ENCODE data around the gene JADE2.

DNA sequence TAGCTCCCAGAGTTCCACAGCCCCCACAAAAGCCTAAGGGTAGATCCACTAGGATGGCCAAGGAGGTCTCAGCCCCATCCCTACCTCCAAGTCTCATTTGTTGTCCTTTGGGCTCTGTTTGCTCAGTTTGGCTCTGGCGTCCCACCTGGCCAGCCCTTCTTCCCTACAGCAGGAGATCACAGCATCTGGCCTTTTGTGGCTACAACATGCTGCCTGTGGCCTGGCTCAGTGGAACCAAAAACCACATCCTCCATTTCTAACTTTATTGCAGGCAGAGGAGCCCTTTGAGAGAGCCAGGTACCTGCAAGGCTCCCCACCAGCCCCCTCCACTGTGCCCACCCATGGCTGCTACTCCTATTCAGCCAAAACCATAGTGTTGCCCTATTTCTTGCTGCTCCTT lies 11.4 kb downstream of the JADE2 start:
- TF ChIP-seq GATA3 (IDR thresholded peaks at IDR 0.05; ENCODE audit: low read depth, low read length), result no peak
- TF ChIP-seq GATA2 (IDR thresholded peaks at IDR 0.05; ENCODE audit: low read depth, low read length), result no peak
